ENCODE results near the gene SLC6A18.

Gene SLC6A18

DNA sequence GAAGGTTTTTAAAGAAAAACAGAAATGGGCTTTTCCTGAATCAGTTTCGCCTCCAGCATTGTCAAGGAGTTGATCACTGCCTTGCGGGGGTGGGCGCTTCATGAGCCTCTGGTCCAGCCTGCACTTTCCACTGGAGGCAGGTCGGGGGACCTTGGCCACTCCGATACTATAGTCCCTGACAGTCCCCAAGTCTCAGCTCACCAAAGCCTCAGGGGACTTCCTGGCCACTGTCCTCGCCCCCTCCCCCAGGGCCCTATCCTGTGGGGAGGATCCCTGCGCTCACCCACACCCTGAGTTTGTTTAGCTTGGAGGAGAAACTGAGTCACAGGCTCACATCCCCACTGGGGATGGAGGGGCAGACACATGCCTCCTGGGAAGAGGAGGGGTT, 22.4 kb upstream of the SLC6A18 start:
- no peak for DNase-seq

DNA sequence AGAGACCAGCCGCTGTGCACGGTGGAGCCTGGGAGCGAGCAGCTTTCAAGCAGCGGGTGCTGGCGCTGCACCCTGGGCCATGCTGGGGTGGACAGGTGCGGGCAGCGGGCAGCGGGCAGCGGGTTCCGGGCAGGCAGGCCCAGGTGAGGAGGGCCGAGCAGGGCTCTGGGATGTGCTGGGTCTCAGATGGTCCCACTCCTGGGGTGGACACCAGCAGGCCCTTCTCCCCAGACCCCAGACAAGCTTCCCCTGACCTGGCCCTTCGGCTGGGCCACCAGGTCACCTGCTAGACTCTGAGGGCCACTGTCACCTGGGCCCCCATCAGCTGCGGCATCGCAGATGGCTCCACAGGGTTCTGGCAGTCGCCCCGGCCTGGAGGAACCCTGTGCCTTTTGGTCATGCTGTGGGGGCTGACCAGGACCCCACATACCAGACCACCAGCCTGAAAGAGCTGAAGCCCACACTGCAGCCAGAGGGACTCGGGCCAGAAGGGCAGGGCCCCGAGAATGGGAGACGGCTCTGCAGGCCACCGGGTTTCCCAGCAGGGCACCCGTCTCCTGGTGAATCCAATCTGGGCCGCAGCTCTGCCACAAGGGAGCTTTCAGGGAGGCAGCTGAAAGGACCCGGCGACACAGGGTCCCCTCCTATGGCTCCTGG, 21.7 kb upstream of the SLC6A18 start:
- no peak for DNase-seq

DNA sequence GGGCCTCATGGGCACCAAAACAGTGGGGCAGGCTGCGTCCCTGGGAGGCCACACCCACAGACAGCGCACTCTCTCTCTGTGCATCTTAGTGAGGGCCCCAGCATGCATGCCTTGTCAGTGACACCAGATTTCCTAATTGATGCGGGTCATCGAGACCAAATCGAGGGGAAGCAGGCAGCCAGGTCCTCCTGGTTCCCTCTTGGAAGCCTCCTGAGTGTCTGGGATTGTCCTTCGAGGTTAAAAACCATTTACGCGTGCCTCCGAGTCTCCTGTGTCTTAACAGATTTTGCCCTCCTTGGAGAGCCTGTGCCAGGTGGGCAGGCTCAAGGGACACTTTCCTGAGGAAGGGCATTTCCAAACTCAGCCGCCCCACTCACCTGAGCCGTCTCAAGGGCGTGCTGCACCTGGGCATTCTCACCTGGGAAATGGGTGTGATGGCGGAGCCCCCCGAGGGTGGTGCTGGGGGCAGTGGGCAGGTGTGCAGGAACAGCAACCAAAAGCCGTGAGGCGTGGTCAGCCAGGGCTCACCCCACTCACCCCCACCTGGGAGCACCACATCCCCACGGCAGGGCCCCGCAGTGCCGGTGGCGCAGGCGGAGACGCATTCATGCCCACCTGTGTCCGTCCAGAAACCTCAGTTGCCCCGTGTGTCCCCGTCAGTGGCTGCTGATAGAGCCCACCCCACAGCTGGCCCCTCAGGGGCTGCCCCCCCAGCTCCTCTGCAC, 21.1 kb upstream of the SLC6A18 start:
- DNase-seq = no peak

DNA sequence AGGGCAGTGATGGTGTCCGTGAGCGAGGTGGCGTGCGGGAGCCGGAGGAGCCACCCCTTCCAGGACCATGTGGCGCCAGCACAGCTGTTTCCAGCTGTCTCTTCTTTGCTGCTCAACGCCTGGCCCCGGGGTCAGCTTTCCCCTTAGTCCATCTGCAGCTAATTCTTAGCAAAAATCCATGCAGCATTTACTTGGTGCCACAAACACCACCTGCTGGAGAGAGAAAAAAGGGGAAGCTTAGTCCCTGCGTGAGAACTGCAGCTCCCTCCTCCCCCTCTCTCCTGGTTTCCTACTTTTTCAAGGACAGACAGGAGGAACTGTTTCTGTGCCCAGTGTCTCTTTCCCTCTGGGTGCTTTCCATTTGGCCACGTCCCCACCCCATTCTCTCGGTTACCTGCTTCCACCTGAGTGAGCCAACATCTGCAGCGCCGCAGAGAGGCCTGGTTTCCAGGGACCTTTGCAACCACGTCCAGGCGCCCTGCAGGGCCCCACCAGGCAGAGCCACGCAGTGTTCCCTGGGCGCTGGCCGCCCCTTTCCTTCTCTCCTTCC, 20.4 kb upstream of the SLC6A18 start:
- DNase-seq = peak; percentile 65

DNA sequence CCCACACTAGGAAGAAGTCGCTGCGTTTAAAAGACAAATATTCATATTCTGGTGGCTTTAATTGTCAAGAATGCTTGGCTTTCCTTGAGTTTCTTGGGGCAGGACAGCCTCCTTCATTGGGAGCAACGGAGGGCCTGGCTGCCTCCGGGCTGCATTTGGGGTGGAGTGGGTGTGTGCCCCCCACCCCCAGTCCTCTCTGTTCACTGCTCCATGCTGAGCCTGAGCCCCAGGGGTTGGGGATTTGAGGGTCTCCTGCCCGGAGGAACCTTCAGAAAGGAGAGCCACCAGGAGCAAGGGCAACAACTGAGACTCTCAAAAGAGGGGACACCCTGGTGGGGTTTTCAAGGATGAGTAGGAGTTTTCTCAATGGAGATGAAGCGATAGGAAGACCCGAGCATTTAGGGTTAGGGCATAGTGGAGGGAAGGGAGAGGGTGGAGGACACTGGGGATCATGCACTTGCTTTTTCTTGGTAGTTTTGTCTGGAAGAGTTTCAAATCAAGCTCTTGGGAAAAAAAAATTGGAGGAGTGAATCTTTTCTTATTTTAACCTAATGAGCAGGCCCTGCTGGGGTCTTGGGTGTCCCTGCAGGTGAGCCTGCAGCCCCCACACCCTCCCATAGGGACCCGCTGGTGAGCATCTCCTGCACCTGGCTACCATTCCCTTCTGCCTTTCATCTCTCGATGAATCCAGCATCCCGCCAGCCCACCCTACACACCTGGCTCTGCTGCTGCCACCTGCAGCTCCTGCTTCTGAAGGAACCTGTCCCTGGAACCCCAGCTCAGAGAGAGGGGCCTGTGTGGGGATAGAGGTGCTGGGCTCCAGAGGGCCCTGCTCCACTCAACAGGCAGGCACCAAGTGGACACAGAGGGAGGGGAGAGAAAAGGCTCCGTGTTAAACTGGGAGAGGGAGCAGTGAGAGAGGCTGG, 19.7 kb upstream of the SLC6A18 start:
- DNase-seq = no peak

DNA sequence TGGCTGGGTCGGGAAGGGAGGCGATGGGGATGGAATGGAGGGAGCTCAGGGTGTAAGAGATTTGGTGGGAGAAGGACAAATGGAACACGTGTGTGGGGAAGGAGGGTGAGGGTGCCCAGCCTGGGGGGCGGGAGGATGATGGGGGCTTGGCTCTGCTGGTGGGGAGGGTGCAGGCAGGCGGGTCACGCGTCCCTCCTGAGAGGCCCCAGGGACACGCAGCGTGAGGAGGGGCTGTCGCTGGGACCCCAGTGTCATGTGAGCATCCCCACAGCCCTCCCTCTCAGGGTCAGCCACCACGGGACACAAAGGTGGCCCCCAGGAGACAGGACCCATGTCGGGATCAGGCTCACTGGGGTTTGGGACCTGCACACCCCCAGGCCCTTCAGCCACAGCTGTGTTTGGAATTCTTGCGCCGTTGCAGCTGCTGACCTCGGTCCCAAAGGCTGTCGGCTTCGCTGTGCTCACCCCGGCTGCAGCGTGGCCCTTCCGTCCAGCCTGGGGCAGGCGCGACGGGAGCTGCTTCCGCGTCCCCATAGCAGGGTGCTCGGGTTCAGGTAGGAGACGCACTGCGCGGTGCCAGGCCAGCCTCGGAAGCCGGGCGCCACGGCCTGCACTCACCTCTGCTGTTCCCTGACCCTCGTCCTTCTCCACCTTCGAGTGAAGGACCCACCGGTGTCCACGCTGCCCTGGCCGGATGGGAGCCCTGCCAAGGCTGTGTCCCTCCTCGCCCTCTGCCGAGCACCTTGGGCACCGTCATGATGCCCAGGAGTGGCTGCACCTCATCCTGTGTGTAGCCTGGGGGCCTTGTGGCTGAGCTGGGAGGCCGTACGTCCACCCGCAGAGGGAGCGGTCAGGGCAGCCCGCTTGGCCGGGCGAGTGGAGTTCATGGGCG, 18.4 kb upstream of the SLC6A18 start:
- no peak for DNase-seq

DNA sequence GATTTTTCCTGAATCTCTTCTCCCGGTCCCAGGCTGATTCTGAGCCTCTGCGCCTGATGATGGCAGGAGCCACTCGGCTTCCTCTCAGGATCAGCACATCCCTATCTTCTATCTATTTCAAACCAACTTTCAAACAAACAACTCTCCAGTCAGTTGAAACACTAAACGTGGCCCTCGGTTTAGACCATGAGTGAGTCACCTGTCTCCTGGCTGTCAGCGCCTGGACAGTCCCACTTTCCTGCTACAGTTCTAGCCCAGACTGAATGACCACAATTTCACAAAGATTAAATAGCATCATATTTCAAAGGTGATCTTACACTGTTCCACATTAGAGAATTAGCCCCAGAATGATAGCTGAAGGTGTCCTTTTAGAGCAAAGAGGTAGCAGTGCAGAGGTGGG, 17.6 kb upstream of the SLC6A18 start:
- DNase-seq = no peak

DNA sequence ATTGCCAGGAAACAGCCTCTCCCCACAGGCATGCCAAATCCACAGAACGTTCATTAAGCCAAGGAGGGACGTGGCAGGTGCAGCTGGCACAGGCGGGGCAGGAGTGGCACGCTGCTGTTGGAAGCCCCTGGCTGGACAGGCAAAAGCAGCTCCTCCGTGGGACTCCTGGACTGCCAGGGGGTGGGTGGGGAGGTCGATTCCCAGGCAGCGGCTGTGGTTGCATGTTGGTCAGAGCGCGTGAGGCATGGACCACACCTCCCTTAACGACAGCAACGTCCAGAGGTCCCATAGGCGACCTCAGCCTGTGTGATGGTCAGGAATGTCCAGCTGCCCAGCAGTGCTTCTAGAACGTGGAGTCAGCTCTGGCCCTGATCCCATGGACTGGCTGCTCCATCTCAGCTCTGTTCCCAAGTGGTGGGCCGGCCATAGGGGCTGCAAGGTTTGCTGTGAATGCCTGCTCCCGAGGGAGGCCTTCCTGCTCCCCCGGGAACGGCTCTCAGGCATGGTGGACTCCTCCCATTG, 16.9 kb upstream of the SLC6A18 start:
- DNase-seq = no peak

DNA sequence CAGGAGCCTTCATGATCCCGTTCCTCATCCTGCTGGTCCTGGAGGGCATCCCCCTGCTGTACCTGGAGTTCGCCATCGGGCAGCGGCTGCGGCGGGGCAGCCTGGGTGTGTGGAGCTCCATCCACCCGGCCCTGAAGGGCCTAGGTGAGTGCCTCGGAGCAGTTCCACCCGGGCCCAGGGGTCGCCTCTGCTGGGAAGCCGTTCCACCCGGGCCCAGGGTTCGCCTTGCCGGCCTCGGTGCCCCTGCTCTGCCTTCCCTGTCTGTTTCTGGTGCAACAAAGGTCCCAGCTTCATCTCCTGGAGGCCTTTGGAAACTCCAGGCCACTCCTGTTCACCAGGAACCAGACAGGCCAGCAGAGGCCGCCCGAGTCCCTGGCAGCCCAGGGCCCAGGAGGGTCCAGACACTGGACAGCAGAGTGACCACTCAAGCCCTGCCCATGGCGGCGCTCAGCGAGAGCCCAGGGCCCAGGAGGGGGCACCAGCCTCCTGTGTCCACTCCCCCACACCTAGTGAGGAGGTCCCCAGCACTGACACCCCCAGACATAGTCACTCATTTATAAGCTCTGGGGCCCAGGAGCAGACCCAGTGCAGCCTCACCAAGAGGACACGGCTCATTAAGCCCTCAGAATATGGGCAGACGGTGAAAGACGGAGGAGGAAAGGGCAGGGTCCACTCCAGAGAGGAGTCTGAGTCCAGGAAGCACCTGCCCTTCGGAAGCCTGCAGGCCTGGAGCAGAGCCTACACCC, 16.3 kb upstream of the SLC6A18 start:
- peak; percentile 76 for DNase-seq

DNA sequence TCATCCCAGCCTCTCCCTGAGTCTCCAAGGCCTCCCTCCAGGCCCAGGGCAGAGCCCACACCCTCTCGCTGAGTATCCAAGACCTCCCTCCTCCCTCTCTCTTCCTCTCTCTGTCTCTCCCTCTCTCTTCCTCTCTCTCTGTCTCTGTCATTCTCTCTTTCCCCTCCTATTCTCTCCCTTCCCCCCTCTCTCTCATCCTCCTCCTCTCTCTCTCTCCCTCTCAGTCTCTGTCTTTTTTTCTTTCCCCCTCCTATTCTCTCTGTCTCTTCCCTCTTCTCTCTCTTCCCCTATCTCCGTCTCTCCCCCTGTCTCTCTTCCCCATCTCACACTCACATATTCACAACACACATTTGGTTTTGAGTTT, 15.7 kb upstream of the SLC6A18 start:
- DNase-seq = no peak

DNA sequence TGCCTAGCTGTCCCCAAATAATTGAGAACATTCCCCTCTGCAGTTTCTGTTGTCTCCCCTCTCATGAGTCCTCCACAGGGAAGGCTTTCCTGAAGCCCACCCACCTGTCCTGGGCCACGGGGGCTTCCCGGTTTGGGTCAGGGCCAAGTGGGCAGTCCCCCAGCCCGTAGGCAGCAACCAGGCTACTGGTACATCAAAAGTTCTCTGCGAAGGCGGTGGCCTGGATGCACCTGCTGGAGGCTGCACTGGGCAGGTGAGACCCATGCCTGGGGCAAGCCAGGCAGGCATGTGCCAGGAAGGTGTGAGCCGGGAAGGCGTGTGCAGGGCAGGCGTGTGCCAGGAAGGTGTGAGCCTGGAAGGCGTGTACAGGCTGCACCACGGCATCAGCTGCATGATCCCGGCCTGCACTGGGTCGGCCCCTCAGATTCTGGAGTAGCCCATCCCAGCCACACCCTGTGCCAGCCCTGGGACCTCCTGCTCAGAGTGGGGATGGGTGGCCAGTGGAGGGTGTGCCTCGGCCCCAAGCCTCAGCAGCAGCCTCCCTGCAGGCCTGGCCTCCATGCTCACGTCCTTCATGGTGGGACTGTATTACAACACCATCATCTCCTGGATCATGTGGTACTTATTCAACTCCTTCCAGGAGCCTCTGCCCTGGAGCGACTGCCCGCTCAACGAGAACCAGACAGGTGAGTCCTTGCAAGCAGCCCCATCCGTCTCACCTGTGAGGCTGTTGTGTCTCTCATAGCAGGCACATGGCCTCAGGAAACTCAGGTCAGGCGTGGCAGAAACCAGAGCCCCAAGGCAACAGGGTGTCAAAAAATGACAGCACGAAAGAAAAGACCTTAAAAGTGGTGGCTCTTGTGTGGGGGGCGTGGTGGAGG, 15.0 kb upstream of the SLC6A18 start:
- no peak for DNase-seq

DNA sequence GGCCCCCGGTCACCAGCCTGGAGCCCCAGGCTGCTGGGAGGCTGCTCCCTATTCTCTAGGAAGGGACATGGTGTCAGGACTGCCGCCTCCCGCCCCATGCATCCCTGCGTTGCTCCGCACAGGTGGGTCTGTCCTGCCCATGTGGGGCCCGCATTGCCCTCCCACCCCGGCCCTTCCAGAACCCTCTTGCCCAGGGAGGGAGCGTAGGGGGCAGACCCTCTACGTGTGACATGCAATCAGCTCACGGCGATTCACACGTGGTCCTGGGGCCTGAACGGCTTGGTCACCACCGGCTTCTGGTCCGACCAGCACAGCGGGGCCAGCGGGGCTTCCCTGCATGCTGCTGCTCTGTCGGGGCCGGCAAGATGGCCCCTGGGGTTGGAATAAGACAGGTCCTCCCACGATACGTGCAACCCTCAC, 14.3 kb upstream of the SLC6A18 start:
- no peak for DNase-seq

DNA sequence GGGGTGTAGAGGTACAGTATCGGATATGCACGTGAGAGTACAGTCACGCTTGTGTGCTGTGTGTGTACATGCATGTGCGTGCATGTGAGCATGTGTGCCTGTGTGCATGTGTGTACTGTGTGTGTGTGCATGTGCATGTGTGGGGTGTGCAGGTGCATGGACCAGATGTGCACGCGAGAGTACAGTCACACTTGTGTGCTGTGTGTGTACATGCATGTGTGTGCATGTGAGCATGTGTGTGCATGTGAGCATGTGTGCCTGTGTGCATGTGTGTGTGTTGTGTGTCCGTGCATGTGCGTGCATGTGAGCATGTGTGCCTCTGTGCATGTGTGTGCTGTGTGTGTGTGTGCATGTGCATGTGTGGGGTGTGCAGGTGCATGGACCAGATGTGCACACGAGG, 13.5 kb upstream of the SLC6A18 start:
- DNase-seq = no peak

DNA sequence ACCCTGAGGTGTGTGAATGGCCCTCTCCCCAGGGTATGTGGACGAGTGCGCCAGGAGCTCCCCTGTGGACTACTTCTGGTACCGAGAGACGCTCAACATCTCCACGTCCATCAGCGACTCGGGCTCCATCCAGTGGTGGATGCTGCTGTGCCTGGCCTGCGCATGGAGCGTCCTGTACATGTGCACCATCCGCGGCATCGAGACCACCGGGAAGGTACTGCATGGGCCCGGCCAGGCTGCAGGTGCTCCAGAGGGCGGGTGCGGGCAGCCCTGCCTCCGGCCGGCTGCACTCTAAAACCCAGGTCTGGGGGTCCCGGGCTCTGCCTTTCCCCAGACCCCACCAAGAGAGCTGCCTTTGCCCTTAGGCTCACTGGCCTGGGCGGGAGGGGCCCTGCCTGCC, 12.9 kb upstream of the SLC6A18 start:
- DNase-seq = no peak

DNA sequence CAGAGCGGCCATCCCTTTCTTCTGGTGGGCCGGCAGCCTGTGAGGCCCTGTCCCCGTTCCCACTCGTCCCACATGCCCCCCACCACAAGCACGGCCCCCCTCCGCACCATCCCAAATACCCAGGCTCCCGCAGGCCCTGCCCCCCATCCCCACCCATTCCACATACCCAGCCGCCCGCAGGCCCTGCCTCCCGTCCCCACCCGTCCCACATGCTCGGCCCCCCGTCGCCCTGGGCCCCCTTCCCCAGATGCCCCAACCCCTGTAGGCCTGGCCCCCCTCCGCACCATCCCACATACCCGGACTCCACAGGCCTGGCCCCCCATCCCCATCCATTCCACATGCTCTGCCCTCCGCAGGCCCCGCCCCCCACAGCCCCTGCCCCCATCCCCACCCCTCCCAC, 12.3 kb upstream of the SLC6A18 start:
- no peak for DNase-seq

DNA sequence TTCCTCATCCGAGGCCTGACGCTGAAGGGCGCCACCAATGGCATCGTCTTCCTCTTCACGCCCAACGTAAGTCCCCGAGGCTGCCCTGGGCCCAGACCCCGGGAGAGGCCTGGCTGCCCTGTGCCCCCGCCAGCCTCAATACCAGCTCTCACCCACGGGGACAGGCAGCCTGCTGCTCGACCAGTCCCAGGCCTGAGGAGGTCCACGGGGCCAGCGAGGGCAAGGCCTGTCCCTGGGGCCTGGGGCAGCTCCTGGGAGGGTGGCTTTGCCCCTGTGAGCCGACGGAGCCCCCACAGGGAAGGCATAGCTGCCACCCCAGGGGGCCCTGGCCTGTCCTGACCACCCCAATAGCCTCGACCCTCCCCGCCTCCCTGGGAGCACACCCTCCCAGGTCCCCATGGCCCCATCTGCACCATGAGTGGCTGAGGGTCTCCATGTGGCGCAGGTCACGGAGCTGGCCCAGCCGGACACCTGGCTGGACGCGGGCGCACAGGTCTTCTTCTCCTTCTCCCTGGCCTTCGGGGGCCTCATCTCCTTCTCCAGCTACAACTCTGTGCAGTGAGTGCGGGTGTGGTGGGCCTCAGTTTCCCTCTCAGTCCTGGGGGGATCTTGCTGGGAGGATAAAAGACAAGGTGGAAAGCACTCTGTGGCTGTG, 11.5 kb upstream of the SLC6A18 start:
- DNase-seq = no peak

DNA sequence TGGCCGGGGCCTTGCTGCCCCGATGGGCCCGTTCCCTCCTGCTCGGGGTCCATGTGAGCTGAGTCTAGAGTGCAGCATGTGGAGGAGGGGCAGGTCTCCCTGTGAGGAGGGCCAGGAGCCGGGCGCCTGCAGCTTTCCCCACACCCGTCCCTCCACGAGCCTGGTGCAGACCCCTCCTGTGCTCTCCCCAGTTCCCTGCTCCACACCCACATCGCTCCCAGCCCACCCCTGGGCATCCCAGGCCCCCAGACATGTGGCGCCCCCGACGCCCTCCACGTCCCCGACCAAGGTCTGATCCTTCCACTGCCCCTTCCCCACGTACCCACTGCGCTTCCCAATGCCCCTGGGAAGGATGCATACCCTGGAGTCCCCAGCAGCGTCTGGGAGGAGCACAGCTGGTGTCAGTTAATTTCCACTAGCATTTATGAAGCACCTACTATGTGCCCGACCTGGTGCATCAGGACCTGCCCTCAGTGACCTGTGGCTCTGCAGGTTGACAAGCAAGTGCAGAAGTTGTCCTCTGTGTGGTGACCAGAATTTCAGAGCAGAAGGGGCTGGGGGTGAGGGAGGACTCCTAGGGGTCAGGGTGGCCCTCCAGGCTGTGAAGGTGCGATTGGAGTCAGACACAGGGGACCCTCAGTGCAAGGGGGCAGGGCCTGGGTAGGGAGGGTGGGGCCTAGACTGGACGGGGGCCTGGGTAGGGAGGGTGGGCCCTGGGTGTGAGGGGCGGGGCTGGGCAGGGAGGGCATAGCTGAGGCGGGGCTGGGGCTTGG, 10.8 kb upstream of the SLC6A18 start:
- DNase-seq = no peak

DNA sequence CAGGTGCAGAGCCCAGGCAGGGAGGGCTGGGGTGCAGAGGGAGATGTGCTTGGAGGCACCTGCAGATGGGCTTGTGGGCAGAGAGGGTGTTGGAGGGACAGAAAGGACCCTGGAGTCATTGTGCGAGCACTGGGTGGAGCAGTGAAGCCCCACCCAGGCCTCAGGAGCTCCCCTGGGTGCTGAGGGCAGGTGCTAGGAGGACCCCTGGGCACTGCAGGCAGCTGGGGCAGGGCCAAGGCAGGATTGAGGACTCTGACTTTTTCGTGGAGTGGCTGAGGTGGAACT, 10.3 kb upstream of the SLC6A18 start:
- no peak for DNase-seq

Data from right kidney (tissue), 1 donor.